Upper lobe of left lung (tissue), 6 donors: ENCODE data around the gene GGN. TPM values are rescaled to one million over a fixed set of nuclear protein-coding genes. Genes with fewer than 3 reads are reported as not detected.

Experiments
- ATAC-seq, 2 donors: fragments of 200-7000 bp; cut with Tn5 transposase; one replicate each; pipeline ENCODE4 v1.9.1; 2022; ENCODE audit warnings: mild to moderate bottlenecking in 2 of 2, moderate library complexity in 2 of 2; ENCODE audit not compliant: low FRiP score in 2 of 2
- DNase-seq, 2 donors: peaks; one replicate each; pipeline ENCODE4 v3.0.0-alpha.2; 2019 to 2020
- H3K27ac ChIP-seq, 4 donors: fragments of 200-600 bp; sonication (generic); one replicate each; pipeline ENCODE4 v1.5.1; 2016 to 2019
- H3K27me3 ChIP-seq, 4 donors: fragments of 200-600 bp; sonication (generic); one replicate each; pipeline ENCODE4 v1.5.1; 2017 to 2019
- H3K36me3 ChIP-seq, 4 donors: fragments of 200-600 bp; sonication (generic); one replicate each; pipeline ENCODE4 v1.5.1; 2016 to 2019
- H3K4me1 ChIP-seq, 4 donors: fragments of 200-600 bp; sonication (generic); one replicate each; pipeline ENCODE4 v1.5.1; 2018 to 2019
- H3K4me3 ChIP-seq, 4 donors: fragments of 200-600 bp; sonication (generic); one replicate each; pipeline ENCODE4 v1.5.1; 2017 to 2019; ENCODE audit warnings: mild to moderate bottlenecking in 2 of 4, moderate library complexity in 1 of 4
- H3K9me3 ChIP-seq, 4 donors: fragments of 200-600 bp; sonication (generic); one replicate each; pipeline ENCODE4 v1.5.1; 2018 to 2019
- EP300 ChIP-seq, 4 donors: sonication (generic); formaldehyde crosslinking; IDR thresholded peaks; one replicate each; pipeline ENCODE4 v1.5.1; 2017; ENCODE audit warnings: antibody characterized with exemption in 4 of 4, control low read depth in 2 of 4
- POLR2A ChIP-seq, 4 donors: fragments of 450-650 bp; IDR thresholded peaks; one replicate each; pipeline ENCODE4 v1.5.1; 2016 to 2017; ENCODE audit warnings: antibody characterized with exemption in 4 of 4, mild to moderate bottlenecking in 2 of 4
- POLR2AphosphoS5 ChIP-seq, 2 donors: sonication (generic); formaldehyde crosslinking; IDR thresholded peaks; one replicate each; pipeline ENCODE4 v1.5.1; 2017; ENCODE audit warnings: antibody characterized with exemption in 2 of 2
- WGBS, 2 donors: methylation state at CpG; one replicate each; pipeline ENCODE4 v1.1.5; 2017 to 2018; 5-methylcytosine and 5-hydroxymethylcytosine counted together
- total RNA-seq, 6 donors: library from RNA; depleted of rRNA in 4 of 6; stranded (reverse); fragments of >200 nt in 4 of 6; gene quantifications; one replicate each; pipeline versions ENCODE4 v1.1.0 to v1.2.1, GENCODE V29; 2016 to 2021
- TF ChIP-seq, protein P1 (sequence below), 6 experiments: fragments of 450-650 bp in 4 of 6; fragments of 200-600 bp in 2 of 6; sonication (generic) in 2 of 6; IDR thresholded peaks; one replicate each; pipeline ENCODE4 v1.5.1; 2016 to 2019; ENCODE audit warnings: antibody characterized with exemption in 6 of 6
- donor health status: DM: no; HTN: no; CAD: no; lungs with moderate emphysema.
- donor health status: DM: no; HTN: yes; CAD: no; lungs with severe emphysema.

Gene GGN
- total RNA-seq, 6 donors from 2014 or later: 0.44 to 8.4 (median 0.95) TPM

DNA sequence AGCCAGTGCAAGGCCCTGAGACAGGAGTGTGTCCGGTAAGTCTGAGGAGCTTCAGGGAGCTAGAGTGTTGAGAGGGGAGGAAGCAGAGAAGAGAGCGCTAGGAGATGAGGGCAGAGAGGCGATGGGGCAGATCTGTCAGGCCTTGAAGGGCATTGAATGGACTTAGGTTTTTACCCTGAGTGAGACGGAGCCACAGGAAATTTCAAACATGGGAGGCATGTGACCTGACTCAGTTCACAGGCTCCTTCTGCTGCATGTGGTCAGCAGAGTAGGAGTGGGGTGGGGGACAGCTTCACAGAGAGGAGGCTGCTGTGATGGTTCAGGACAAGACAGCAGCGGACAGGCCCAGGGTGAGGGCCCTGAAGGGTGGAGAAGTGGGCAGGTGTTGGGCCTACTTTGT lies 12.5 kb upstream of the GGN start:
- ATAC-seq (no peak), DNase-seq (no peak)
- peaks cover 8 to 24% (median 12%) of the 10 kb centered on the region in 4 donors for H3K4me1 ChIP-seq
- TF ChIP-seq POLR2A (IDR thresholded peaks at IDR 0.05): no peak
- TF ChIP-seq EP300 (IDR thresholded peaks at IDR 0.05): no peak
- TF ChIP-seq POLR2AphosphoS5 (IDR thresholded peaks at IDR 0.05): no peak
- TF ChIP-seq, protein P1, sequence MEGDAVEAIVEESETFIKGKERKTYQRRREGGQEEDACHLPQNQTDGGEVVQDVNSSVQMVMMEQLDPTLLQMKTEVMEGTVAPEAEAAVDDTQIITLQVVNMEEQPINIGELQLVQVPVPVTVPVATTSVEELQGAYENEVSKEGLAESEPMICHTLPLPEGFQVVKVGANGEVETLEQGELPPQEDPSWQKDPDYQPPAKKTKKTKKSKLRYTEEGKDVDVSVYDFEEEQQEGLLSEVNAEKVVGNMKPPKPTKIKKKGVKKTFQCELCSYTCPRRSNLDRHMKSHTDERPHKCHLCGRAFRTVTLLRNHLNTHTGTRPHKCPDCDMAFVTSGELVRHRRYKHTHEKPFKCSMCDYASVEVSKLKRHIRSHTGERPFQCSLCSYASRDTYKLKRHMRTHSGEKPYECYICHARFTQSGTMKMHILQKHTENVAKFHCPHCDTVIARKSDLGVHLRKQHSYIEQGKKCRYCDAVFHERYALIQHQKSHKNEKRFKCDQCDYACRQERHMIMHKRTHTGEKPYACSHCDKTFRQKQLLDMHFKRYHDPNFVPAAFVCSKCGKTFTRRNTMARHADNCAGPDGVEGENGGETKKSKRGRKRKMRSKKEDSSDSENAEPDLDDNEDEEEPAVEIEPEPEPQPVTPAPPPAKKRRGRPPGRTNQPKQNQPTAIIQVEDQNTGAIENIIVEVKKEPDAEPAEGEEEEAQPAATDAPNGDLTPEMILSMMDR (IDR thresholded peaks at IDR 0.05): no peak
- peaks cover 0 to 6% (median 3%) of the 10 kb centered on the region in 4 donors for H3K36me3 ChIP-seq
- H3K4me3 ChIP-seq: no peak overlapping the region
- no peak overlapping the region for H3K27ac ChIP-seq
- WGBS, 2 donors: 73 to 81% methylated on average over 5 of the region's 5 CpGs
- no peaks in the 10 kb centered on the region for H3K9me3 ChIP-seq
- H3K27me3 ChIP-seq: peaks cover 0 to 33% (median 6%) of the 10 kb centered on the region in 4 donors

DNA sequence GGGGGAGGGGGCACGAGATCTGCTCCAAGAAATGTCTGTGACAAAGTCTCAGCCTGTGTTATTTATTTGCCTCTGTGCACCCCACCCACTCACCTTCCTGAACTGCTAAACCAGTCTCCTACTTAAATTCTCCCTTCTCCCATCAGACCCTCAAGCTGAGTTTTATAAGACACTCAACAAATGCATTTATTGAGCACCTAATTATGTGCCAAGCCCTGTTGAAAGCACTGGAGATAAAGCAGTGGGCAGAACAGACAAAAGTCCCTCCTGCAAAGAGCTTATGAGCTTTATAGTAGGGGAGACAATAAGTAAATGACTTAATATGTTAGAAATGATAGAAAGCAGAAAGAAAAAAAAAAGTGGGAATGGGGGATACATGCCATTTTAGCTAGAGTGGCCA lies 11.7 kb upstream of the GGN start:
- WGBS, 2 donors: 63 to 100% methylated on average over 1 of the region's 1 CpG
- peaks cover 8 to 31% (median 11%) of the 10 kb centered on the region in 4 donors for H3K4me1 ChIP-seq
- no peak overlapping the region for H3K27ac ChIP-seq
- ATAC-seq: no peak
- no peak for DNase-seq
- no peaks in the 10 kb centered on the region for H3K9me3 ChIP-seq
- no peak for TF ChIP-seq POLR2A (IDR thresholded peaks at IDR 0.05)
- no peak for TF ChIP-seq EP300 (IDR thresholded peaks at IDR 0.05)
- TF ChIP-seq, protein P1 (IDR thresholded peaks at IDR 0.05): no peak
- no peak for TF ChIP-seq POLR2AphosphoS5 (IDR thresholded peaks at IDR 0.05)
- no peaks in the 10 kb centered on the region for H3K36me3 ChIP-seq
- H3K27me3 ChIP-seq: peaks cover 0 to 37% (median 8%) of the 10 kb centered on the region in 4 donors
- H3K4me3 ChIP-seq: no peak overlapping the region

DNA sequence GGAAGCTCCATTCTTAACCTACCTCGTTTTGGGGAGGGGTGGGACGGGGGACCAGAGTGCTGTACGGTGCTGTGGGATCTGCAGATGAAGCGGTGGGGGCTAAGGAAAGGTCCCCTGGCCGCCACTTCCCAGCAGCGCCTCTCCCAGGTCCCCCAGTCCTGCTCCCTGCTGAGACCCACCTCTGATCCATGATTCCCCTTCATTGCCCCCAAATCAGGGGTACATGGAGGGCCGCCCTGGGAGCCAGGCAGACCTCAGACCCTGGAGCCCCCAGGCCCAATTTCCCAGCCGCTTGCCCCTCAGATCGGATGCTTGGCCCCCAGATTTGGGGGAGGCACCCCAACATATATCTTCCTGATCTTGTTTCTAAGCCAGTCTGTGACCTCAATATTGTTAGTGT lies 11.2 kb upstream of the GGN start:
- WGBS, 2 donors: 52 to 59% methylated on average over 2 to 9 of the region's 9 CpGs
- Histone ChIP-seq H3K9me3 (no peaks in the 10 kb centered on the region), H3K36me3 (no peaks in the 10 kb centered on the region), H3K4me3 (no peak overlapping the region), H3K4me1 (peaks cover 5 to 29% (median 8%) of the 10 kb centered on the region in 4 donors), H3K27ac (no peak overlapping the region), H3K27me3 (peaks cover 0 to 42% (median 8%) of the 10 kb centered on the region in 4 donors)
- no peak for ATAC-seq
- TF ChIP-seq EP300 (IDR thresholded peaks at IDR 0.05) (no peak), POLR2A (IDR thresholded peaks at IDR 0.05) (no peak), POLR2AphosphoS5 (IDR thresholded peaks at IDR 0.05) (no peak)
- TF ChIP-seq, protein P1 (IDR thresholded peaks at IDR 0.05): no peak
- DNase-seq: no peak

DNA sequence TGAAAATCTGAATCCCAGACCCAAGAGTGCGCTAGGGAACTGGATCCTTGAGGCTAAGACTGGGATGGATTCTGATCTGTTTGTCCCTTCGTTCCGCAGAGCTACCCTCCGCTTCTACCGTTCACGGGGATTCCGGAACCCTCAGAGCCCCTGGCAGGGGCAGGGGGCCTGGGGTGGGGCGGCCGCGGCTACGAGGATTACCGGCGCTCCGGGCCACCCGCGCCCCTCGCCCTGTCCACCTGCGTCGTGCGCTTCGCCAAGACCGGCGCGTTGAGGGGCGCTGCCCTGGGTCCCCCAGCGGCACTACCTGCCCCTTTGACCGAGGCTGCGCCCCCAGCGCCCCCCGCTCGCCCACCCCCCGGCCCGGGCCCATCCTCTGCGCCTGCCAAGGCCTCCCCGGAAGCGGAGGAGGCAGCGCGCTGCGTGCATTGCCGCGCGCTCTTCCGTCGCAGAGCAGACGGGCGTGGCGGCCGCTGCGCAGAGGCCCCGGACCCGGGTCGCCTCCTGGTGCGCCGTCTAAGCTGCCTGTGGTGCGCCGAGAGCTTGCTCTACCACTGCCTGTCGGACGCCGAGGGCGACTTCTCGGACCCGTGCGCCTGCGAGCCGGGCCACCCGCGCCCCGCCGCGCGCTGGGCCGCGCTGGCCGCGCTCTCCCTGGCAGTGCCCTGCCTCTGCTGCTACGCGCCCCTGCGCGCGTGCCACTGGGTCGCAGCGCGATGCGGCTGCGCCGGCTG lies 7.7 kb upstream of the GGN start:
- Histone ChIP-seq H3K27ac (peak overlapping the region in 1 of 4 donors; percentile 21), H3K4me3 (peak overlapping the region in 3 of 4 donors; percentile 25 to 34 (median 32)), H3K9me3 (no peaks in the 10 kb centered on the region), H3K27me3 (peaks cover 0 to 42% (median 8%) of the 10 kb centered on the region in 4 donors), H3K36me3 (no peaks in the 10 kb centered on the region), H3K4me1 (peaks cover 0 to 18% (median 0%) of the 10 kb centered on the region in 4 donors)
- TF ChIP-seq POLR2AphosphoS5 (IDR thresholded peaks at IDR 0.05): no peak
- TF ChIP-seq POLR2A (IDR thresholded peaks at IDR 0.05): peak in 1 of 4 donors; percentile 29
- no peak for TF ChIP-seq EP300 (IDR thresholded peaks at IDR 0.05)
- peak in 1 of 2 donors; percentile 84 for DNase-seq
- ATAC-seq: no peak
- 6 to 7% methylated on average over 9 to 24 of the region's 86 CpGs for WGBS, 2 donors

DNA sequence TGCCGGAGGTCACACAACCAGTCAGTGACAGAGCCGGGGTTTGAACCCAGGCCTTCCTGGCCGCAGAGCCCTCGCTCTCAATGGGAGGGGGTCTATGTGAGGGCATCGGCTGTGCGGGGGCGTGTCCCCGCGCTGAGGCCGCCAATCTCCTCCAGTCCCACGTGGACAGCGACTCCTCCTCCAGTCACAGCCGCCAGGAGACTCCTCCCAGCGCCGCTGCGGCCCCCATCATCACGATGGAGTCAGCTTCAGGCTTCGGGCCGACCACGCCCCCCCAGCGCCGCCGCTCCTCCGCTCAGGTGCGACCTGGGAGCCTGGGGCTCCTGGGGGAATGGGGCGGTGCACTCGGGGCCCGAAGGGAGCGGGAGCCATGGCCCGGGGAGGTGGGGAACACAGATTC lies 6.7 kb upstream of the GGN start:
- peak in 1 of 2 donors; percentile 15 for ATAC-seq
- H3K36me3 ChIP-seq: no peaks in the 10 kb centered on the region
- no peak overlapping the region for H3K4me3 ChIP-seq
- peaks cover 0 to 22% (median 2%) of the 10 kb centered on the region in 4 donors for H3K4me1 ChIP-seq
- 10 to 33% methylated on average over 3 to 12 of the region's 30 CpGs for WGBS, 2 donors
- peak in 1 of 2 donors; percentile 87 for DNase-seq
- no peak overlapping the region for H3K27ac ChIP-seq
- peaks cover 0 to 42% (median 8%) of the 10 kb centered on the region in 4 donors for H3K27me3 ChIP-seq
- no peaks in the 10 kb centered on the region for H3K9me3 ChIP-seq
- TF ChIP-seq POLR2AphosphoS5 (IDR thresholded peaks at IDR 0.05) (no peak), POLR2A (IDR thresholded peaks at IDR 0.05) (no peak), EP300 (IDR thresholded peaks at IDR 0.05) (no peak)
- TF ChIP-seq, protein P1 (IDR thresholded peaks at IDR 0.05): no peak
